BE2C (cell line): Measurements from ENCODE around the gene TALDO1.

ENCODE experiments used
- DNase-seq: peaks from one replicate; pipeline ENCODE4 v3.0.0-alpha.2; 2020
- H3K27me3 ChIP-seq: fragments of 250-450 bp; sonication (Bioruptor Pico); 2 replicates; pipeline ENCODE4 v1.5.1; 2020; ENCODE audit warnings: mild to moderate bottlenecking
- H3K36me3 ChIP-seq: fragments of 250-450 bp; sonication (Bioruptor Pico); 2 replicates; pipeline ENCODE4 v1.5.1; 2020; ENCODE audit warnings: mild to moderate bottlenecking
- H3K4me1 ChIP-seq: fragments of 250-450 bp; sonication (Bioruptor Pico); 2 replicates; pipeline ENCODE4 v1.5.1; 2020
- H3K4me3 ChIP-seq: 2 replicates; pipeline ENCODE4 v1.5.1; 2011; ENCODE audit warnings: low read depth, low read length
- H3K9me3 ChIP-seq: fragments of 250-450 bp; sonication (Bioruptor Pico); 2 replicates; pipeline ENCODE4 v1.5.1; 2020
- TF ChIP-seq, protein P1 (sequence below): IDR thresholded peaks from 2 replicates; pipeline ENCODE4 v1.5.1; 2012; ENCODE audit warnings: mild to moderate bottlenecking, low read depth, low read length

Gene TALDO1

GRCh38 chr11:813456-814096, 66.3 kb downstream of the TALDO1 start:
- peaks cover 29% of the 10 kb centered on the region for H3K36me3 ChIP-seq
- H3K9me3 ChIP-seq = no peaks in the 10 kb centered on the region
- H3K4me3 ChIP-seq = no peak overlapping the region
- TF ChIP-seq, protein P1, sequence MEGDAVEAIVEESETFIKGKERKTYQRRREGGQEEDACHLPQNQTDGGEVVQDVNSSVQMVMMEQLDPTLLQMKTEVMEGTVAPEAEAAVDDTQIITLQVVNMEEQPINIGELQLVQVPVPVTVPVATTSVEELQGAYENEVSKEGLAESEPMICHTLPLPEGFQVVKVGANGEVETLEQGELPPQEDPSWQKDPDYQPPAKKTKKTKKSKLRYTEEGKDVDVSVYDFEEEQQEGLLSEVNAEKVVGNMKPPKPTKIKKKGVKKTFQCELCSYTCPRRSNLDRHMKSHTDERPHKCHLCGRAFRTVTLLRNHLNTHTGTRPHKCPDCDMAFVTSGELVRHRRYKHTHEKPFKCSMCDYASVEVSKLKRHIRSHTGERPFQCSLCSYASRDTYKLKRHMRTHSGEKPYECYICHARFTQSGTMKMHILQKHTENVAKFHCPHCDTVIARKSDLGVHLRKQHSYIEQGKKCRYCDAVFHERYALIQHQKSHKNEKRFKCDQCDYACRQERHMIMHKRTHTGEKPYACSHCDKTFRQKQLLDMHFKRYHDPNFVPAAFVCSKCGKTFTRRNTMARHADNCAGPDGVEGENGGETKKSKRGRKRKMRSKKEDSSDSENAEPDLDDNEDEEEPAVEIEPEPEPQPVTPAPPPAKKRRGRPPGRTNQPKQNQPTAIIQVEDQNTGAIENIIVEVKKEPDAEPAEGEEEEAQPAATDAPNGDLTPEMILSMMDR = no peak
- H3K4me1 ChIP-seq = peaks cover 2% of the 10 kb centered on the region; the same call in 1 of the 2 replicates
- H3K27me3 ChIP-seq = no peaks in the 10 kb centered on the region
- DNase-seq = no peak
